Lung microvascular endothelial cell (primary cell): ENCODE measurements around the gene MSL2. TPM values are rescaled to one million over a fixed set of nuclear protein-coding genes. Genes with fewer than 3 reads are reported as not detected.
"Not testable (repeated sequence)": the region's sequence is repeated elsewhere in the genome, so short reads cannot be mapped to it uniquely, and the experiment has no call there.

Experiments
- DNase-seq, 2 donors: peaks; one replicate each; pipeline versions ENCODE4 v3.0.0 to v3.0.0-alpha.2; 2010; ENCODE audit warnings: low read depth in 2 of 2
- total RNA-seq: library from RNA; depleted of rRNA; stranded (reverse); fragments of >200 nt; gene quantifications from 2 replicates; pipeline ENCODE4 v1.2.1, GENCODE V29; 2014

The MSL2 gene
- total RNA-seq, 1 donor from 2014 or later = 8.9 TPM

DNA sequence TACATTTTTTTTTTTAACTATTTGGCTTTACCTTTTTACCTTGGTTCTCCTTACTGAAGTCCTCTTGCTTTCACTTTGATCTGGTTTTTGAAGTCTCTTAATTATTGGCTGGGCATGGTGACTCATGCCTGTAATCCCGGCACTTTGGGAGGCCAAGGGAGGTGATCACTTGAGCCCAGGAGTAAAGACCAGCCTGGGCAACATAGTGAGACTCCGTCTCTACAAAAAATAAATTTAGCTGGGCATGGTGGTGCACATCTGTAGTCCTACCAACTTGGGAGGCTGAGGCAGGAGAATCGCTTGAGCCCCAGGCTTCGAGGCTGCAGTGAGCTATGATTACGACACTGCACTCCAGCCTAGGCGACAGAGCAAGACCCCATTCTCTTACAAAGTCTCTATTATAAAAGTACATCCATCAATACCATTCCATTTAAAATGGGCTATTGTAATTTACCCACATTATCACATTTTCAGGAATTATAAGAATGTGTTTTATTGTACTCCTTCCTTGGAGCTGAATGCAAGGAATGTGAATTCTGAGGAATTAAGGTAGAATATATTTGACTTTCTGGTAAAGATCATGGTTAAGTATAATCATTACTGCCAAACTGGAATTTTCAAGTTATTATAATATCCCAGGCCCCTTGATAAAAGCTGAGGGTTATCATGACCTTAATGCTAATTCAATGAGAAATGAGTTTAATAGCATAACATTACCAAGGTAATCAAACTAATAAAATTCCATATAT, 49.0 kb downstream of the MSL2 start:
- peak in 1 of 2 donors; percentile 1 for DNase-seq

GRCh38 chr3:136144397-136144796, 51.7 kb downstream of the MSL2 start:
- DNase-seq = not testable (repeated sequence)

- DNase-seq = peak; percentile 79 to 89
These were observed 53.5 kb downstream of the MSL2 start for GRCh38 chr3:136142592-136142991.

GRCh38 chr3:136141891-136142290, 54.2 kb downstream of the MSL2 start:
- no peak for DNase-seq

- DNase-seq = no peak
These were observed 54.8 kb downstream of the MSL2 start for GRCh38 chr3:136141291-136141785.

DNA sequence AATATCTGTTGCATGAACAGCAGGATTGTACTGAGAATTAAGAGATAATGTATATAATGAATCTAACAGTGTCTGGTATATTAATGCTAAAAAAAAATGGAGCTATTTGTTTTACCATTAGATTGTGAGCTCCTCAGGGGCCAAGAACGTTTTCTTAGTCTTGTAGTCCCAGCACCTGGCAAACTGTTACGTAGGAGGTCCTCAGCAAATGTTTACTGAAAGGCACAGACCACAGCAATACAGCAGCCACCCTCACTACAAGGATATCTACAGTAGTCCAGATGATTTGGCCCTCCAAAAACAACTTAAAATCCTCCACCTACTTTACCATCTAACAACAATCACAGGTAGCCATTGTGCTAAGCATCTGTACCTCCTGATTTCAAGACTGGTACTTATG, 59.7 kb downstream of the MSL2 start:
- DNase-seq = no peak

GRCh38 chr3:136135039-136135802, 60.9 kb downstream of the MSL2 start:
- no peak for DNase-seq

GRCh38 chr3:136134091-136134490, 62.0 kb downstream of the MSL2 start:
- DNase-seq = no peak

- not testable (repeated sequence) for DNase-seq
These were observed 64.5 kb downstream of the MSL2 start for GRCh38 chr3:136131647-136132046.

DNA sequence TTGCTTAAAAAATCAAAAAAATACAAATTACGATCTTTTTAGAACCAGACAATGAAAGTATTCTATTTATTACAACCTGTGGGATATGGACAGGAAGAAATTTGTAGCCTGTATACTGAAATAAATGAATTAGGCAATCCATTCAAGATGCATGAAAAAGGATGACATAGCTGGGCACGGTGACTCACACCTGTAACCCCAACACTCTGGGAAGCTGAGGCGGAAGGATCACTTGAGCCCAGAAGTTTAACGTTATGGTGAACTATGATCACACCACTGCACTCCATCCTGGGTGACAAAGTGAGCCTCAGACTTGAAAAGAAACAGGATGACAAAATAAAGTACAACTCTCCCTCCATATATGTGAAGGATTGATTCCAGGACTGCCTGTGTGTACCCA, 74.1 kb downstream of the MSL2 start:
- no peak for DNase-seq

GRCh38 chr3:136120373-136121348, 75.5 kb downstream of the MSL2 start:
- peak in 1 of 2 donors; percentile 30 for DNase-seq

GRCh38 chr3:136119783-136120182, 76.4 kb downstream of the MSL2 start:
- DNase-seq = not testable (repeated sequence)

DNA sequence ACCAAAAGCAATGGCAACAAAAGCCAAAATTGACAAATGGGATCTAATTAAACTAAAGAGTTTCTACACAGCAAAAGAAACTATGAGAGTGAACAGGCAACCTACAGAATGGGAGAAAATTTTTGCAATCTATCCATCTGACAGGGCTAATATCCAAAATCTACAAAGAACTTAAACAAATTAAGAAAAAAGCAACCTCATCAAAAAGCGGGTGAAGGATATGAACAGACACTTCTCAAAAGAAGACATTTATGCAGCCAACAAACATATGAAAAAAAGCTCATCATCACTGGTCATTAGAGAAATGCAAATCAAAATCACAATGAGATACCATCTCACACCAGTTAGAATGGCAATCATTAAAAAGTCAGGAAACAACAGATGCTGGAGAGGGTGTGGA, 76.8 kb downstream of the MSL2 start:
- DNase-seq = not testable (repeated sequence)

- DNase-seq = no peak
These were observed 81.7 kb downstream of the MSL2 start for GRCh38 chr3:136114421-136114820.

DNA sequence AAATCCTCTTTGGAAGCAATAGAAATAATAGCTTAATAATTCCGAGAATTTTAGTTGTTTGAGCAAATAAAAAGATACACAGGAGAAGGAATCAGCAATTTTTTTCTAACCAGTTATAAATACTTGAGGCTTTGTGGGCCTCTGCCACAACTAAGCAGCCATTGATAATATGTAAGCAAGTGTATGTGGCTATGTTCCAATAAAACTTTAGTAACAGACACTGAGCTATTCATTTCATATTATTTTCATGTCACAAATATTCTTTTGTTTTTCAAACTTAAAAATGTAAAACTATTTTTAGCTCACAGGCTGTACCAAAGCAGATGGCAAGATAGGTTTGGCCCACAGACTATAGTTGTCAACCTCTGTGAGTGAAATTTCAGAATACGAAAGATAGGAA, 85.7 kb downstream of the MSL2 start:
- DNase-seq = no peak

GRCh38 chr3:136109499-136109898, 86.6 kb downstream of the MSL2 start:
- no peak for DNase-seq

DNA sequence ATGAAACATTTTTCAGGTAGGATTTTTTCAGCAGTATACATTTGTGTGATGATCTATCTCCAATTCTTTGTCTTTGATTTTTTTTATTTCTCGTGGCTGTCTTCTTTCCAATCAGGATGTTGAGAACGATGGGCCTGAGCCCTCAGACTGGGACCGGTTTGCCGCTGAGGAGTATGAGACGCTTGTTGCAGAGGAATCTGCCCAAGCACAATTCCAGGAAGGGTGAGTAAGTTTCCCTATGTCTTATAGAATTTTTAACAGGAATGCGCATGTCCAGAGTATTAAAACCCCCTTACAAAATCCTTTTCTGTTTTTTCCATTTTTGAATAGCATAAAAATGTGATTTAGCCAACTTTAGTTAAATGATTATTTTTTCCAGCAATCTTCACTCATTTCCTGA, 90.0 kb downstream of the MSL2 start:
- peak; percentile 7 to 91 for DNase-seq

GRCh38 chr3:136105044-136105443, 91.1 kb downstream of the MSL2 start:
- DNase-seq = no peak
